MM.1S (cell line): ENCODE measurements around the gene IDI2.

ENCODE experiments used
- DNase-seq: peaks from one replicate; pipeline ENCODE4 v3.0.0-alpha.2; 2015
- H2AFZ ChIP-seq: fragments of 300-600 bp; sonication (generic); 2 replicates; pipeline ENCODE4 v1.6.0; 2016; ENCODE audit warnings: antibody characterized with exemption, low read length
- H3F3A ChIP-seq: fragments of 300-600 bp; sonication (generic); 2 replicates; pipeline ENCODE4 v1.6.1; 2016; ENCODE audit warnings: mild to moderate bottlenecking, antibody characterized with exemption, low read length, moderate library complexity, mixed read lengths; ENCODE audit not compliant: insufficient read depth
- H3K27ac ChIP-seq: fragments of 300-600 bp; sonication (generic); 2 replicates; pipeline ENCODE4 v1.5.1; 2016; ENCODE audit warnings: mild to moderate bottlenecking, low read length
- H3K27me3 ChIP-seq: fragments of 300-600 bp; sonication (generic); replicated peaks from 2 replicates; pipeline ENCODE4 v1.6.0; 2016; ENCODE audit warnings: low read length; ENCODE audit not compliant: insufficient read depth
- H3K36me3 ChIP-seq: fragments of 300-600 bp; sonication (generic); replicated peaks from 2 replicates; pipeline ENCODE4 v1.6.1; 2016; ENCODE audit warnings: mild to moderate bottlenecking, low read length, mixed read lengths; ENCODE audit not compliant: insufficient read depth
- H3K4me1 ChIP-seq: fragments of 300-600 bp; sonication (generic); 2 replicates; pipeline ENCODE4 v1.6.1; 2016; ENCODE audit warnings: low read length, mixed read lengths
- H3K4me2 ChIP-seq: fragments of 300-600 bp; sonication (generic); 2 replicates; pipeline ENCODE4 v1.6.0; 2016; ENCODE audit warnings: low read depth, low read length
- H3K4me3 ChIP-seq: fragments of 300-600 bp; sonication (generic); 2 replicates; pipeline ENCODE4 v1.5.1; 2016; ENCODE audit warnings: low read length, mixed read lengths
- H3K79me2 ChIP-seq: fragments of 300-600 bp; sonication (generic); 2 replicates; pipeline ENCODE4 v1.6.1; 2016; ENCODE audit warnings: mixed run types, low read length, mixed read lengths
- H3K9ac ChIP-seq: fragments of 300-600 bp; sonication (generic); 2 replicates; pipeline ENCODE4 v1.6.1; 2016; ENCODE audit warnings: low read length, mixed read lengths
- H3K9me2 ChIP-seq: fragments of 300-600 bp; sonication (generic); replicated peaks from 2 replicates; pipeline ENCODE4 v1.6.1; 2016; ENCODE audit warnings: mild to moderate bottlenecking, low read length, mixed read lengths; ENCODE audit not compliant: insufficient read depth
- H3K9me3 ChIP-seq: fragments of 300-600 bp; sonication (generic); replicated peaks from 2 replicates; pipeline ENCODE4 v1.6.1; 2016; ENCODE audit warnings: mild to moderate bottlenecking, low read length, mixed read lengths; ENCODE audit not compliant: insufficient read depth
- H4K20me1 ChIP-seq: fragments of 300-600 bp; sonication (generic); 2 replicates; pipeline ENCODE4 v1.6.1; 2016; ENCODE audit warnings: mild to moderate bottlenecking, low read length, moderate library complexity, mixed read lengths; ENCODE audit not compliant: insufficient read depth
- EZH2 ChIP-seq: fragments of 300-600 bp; sonication (generic); optimal IDR thresholded peaks from 2 replicates; pipeline ENCODE3; 2017; ENCODE audit warnings: low read depth, mild to moderate bottlenecking, antibody characterized with exemption, low read length, mixed read lengths
- EZH2phosphoT487 ChIP-seq: fragments of 300-600 bp; sonication (generic); IDR thresholded peaks from 2 replicates; pipeline ENCODE4 v1.6.1; 2018; ENCODE audit warnings: antibody characterized with exemption, low read length
- TF ChIP-seq, protein P1 (sequence below): fragments of 300-600 bp; sonication (generic); IDR thresholded peaks from 2 replicates; pipeline ENCODE4 v1.5.1; 2016; ENCODE audit warnings: antibody characterized with exemption, low read length, mixed read lengths

Gene IDI2

DNA sequence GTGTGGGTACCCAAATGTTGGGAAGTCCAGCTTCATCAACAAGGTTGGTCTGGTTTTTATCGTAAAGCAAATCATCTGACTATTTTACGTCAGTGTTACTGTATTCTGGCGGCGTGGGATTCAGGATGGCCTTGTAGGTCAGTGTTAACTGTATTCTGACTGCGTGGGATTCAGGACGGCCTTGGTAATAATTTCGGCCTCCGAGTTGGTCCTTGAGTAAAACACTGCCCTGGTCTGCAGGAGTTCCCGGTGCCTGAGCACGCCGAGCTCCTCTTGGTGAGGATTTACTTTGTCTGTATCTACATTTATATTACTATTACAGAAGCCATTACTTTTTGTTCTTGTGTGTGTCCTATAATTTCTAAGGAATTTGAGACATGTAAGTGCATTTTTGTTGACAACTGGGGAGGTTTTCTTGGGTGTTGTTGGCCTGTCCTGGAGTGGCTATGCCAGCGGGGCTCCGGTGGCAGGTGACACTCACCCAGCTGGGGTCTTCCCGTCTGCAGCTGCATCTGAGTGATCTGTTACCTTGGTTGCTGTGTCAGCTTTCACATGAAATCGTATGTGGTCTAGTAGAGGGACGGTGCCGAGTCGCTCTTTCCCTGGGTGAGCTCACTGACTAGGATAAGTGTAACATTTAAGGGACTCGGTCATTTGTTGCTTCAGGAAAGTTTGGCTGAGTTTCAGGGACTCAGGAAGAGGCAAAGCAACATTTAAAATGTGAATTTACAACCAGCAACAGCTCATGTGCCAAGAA, 28.2 kb downstream of the IDI2 start:
- Histone ChIP-seq H4K20me1 (peaks cover 3% of the 10 kb centered on the region; the same call in 1 of the 2 replicates), H3K4me3 (no peak overlapping the region), H3K4me1 (no peaks in the 10 kb centered on the region), H3K9ac (no peak overlapping the region), H3K79me2 (peaks cover 87% of the 10 kb centered on the region), H3K27ac (no peak overlapping the region), H3K9me2 (no peaks in the 10 kb centered on the region), H3K4me2 (no peak overlapping the region), H3F3A (no peaks in the 10 kb centered on the region), H2AFZ (no peak overlapping the region), H3K36me3 (peaks cover 41% of the 10 kb centered on the region), H3K9me3 (no peaks in the 10 kb centered on the region), H3K27me3 (no peaks in the 10 kb centered on the region)
- no peak for TF ChIP-seq EZH2
- TF ChIP-seq, protein P1, sequence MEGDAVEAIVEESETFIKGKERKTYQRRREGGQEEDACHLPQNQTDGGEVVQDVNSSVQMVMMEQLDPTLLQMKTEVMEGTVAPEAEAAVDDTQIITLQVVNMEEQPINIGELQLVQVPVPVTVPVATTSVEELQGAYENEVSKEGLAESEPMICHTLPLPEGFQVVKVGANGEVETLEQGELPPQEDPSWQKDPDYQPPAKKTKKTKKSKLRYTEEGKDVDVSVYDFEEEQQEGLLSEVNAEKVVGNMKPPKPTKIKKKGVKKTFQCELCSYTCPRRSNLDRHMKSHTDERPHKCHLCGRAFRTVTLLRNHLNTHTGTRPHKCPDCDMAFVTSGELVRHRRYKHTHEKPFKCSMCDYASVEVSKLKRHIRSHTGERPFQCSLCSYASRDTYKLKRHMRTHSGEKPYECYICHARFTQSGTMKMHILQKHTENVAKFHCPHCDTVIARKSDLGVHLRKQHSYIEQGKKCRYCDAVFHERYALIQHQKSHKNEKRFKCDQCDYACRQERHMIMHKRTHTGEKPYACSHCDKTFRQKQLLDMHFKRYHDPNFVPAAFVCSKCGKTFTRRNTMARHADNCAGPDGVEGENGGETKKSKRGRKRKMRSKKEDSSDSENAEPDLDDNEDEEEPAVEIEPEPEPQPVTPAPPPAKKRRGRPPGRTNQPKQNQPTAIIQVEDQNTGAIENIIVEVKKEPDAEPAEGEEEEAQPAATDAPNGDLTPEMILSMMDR: no peak
- DNase-seq: no peak

DNA sequence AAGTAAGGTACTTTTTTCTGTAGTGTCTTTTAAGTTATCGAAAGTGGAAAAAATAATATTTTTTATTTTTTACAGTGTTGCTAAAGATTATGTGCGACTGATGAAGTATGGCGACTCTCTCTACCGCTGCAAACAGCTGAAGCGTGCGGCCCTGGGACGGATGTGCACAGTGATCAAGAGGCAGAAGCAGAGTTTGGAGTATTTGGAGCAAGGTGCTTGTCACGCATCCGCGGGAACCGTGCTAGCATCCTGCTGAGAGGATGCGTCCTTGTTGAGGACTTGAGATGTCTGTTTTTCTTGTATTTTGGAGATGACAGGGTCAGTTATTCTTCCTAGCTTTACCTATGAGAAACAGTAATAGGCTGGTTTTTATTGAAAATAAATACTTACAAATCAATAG, 29.6 kb downstream of the IDI2 start:
- peaks cover 86% of the 10 kb centered on the region for H3K79me2 ChIP-seq
- no peak overlapping the region for H2AFZ ChIP-seq
- no peaks in the 10 kb centered on the region for H3K27me3 ChIP-seq
- H3K36me3 ChIP-seq: peaks cover 37% of the 10 kb centered on the region
- H3K27ac ChIP-seq: no peak overlapping the region
- H3K9me3 ChIP-seq: no peaks in the 10 kb centered on the region
- H3K9me2 ChIP-seq: no peaks in the 10 kb centered on the region
- H3F3A ChIP-seq: no peaks in the 10 kb centered on the region
- TF ChIP-seq EZH2phosphoT487 (no peak), EZH2 (no peak)
- TF ChIP-seq, protein P1: no peak
- H4K20me1 ChIP-seq: peaks cover 4% of the 10 kb centered on the region; the same call in 1 of the 2 replicates
- DNase-seq: no peak
- H3K4me1 ChIP-seq: no peaks in the 10 kb centered on the region
- no peak overlapping the region for H3K9ac ChIP-seq
- H3K4me3 ChIP-seq: no peak overlapping the region
- H3K4me2 ChIP-seq: no peak overlapping the region

DNA sequence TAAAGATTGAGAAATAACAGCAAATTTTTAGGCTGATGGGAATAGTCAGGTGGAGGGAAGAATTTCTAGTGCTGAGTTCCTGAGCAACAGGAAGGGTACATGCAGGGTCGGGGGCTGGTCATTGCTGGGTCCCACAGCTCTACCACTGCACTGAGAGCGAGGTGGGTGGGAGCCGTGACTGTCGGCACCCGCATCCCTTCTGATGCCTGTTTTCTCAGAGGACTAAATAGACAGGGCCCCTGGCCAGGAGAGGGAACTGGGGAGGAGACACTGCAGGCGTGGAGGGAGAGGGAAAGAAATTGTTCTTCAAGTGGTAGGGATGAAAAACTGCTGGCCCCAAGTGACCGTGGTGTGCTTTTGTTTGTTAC, 30.1 kb downstream of the IDI2 start:
- H3K9ac ChIP-seq: no peak overlapping the region
- H3K4me3 ChIP-seq: no peak overlapping the region
- DNase-seq: no peak
- no peak overlapping the region for H3K27ac ChIP-seq
- H3K4me2 ChIP-seq: no peak overlapping the region
- H2AFZ ChIP-seq: no peak overlapping the region
- peaks cover 86% of the 10 kb centered on the region for H3K79me2 ChIP-seq
- H4K20me1 ChIP-seq: peaks cover 4% of the 10 kb centered on the region; the same call in 1 of the 2 replicates
- H3K4me1 ChIP-seq: no peaks in the 10 kb centered on the region
- H3F3A ChIP-seq: no peaks in the 10 kb centered on the region
- H3K9me2 ChIP-seq: no peaks in the 10 kb centered on the region
- H3K36me3 ChIP-seq: peaks cover 32% of the 10 kb centered on the region
- no peaks in the 10 kb centered on the region for H3K9me3 ChIP-seq
- H3K27me3 ChIP-seq: no peaks in the 10 kb centered on the region
- no peak for TF ChIP-seq EZH2phosphoT487
- TF ChIP-seq, protein P1: no peak
- no peak for TF ChIP-seq EZH2
